ENCODE data around the gene FGL2. TPM values are rescaled to one million over a fixed set of nuclear protein-coding genes. Genes with fewer than 3 reads are reported as not detected.
"Not testable (repeated sequence)": the region's sequence is repeated elsewhere in the genome, so short reads cannot be mapped to it uniquely, and the experiment has no call there.

The FGL2 gene
- total and polyA plus RNA-seq, 2 donors = 23.2 to 46.0 TPM

- Histone ChIP-seq H3K9me3 (ENCODE audit: control insufficient read depth in 2 of 2, insufficient read depth in 1 of 2, low read length in 1 of 2) (no peaks in the 10 kb centered on the region), H3K4me1 (ENCODE audit: control insufficient read depth in 2 of 2, insufficient read depth in 2 of 2, low read length in 2 of 2) (peaks cover 4 to 7% of the 10 kb centered on the region in 2 donors), H3K4me3 (ENCODE audit: low read length in 2 of 2) (no peak overlapping the region), H3K36me3 (ENCODE audit: control insufficient read depth in 2 of 2, insufficient read depth in 2 of 2, low read length in 1 of 2) (no peaks in the 10 kb centered on the region), H3K27ac (ENCODE audit: low read depth in 1 of 2, low read length in 1 of 2) (no peak overlapping the region), H3K27me3 (ENCODE audit: control insufficient read depth in 2 of 2, insufficient read depth in 1 of 2, low read length in 1 of 2) (no peaks in the 10 kb centered on the region)
- WGBS = 61% methylated on average over 2 of the region's 2 CpGs
- no peak for DNase-seq (ENCODE audit: low read depth in 6 of 9, low spot score in 9 of 9)
Observed at GRCh38 chr7:77242554-77242953, 42.9 kb upstream of the FGL2 start.

GRCh38 chr7:77242068-77242467 lies 42.4 kb upstream of the FGL2 start:
- no peak for DNase-seq (ENCODE audit: low read depth in 6 of 9, low spot score in 9 of 9)
- Histone ChIP-seq H3K4me3 (ENCODE audit: low read length in 2 of 2) (no peak overlapping the region), H3K36me3 (ENCODE audit: control insufficient read depth in 2 of 2, insufficient read depth in 2 of 2, low read length in 1 of 2) (no peaks in the 10 kb centered on the region), H3K27ac (ENCODE audit: low read depth in 1 of 2, low read length in 1 of 2) (no peak overlapping the region), H3K9me3 (ENCODE audit: control insufficient read depth in 2 of 2, insufficient read depth in 1 of 2, low read length in 1 of 2) (no peaks in the 10 kb centered on the region), H3K4me1 (ENCODE audit: control insufficient read depth in 2 of 2, insufficient read depth in 2 of 2, low read length in 2 of 2) (peaks cover 4 to 7% of the 10 kb centered on the region in 2 donors), H3K27me3 (ENCODE audit: control insufficient read depth in 2 of 2, insufficient read depth in 1 of 2, low read length in 1 of 2) (no peaks in the 10 kb centered on the region)
- 98% methylated on average over 2 of the region's 2 CpGs for WGBS

GRCh38 chr7:77239471-77239870 lies 39.9 kb upstream of the FGL2 start:
- Histone ChIP-seq H3K4me3 (ENCODE audit: low read length in 2 of 2) (no peak overlapping the region), H3K27me3 (ENCODE audit: control insufficient read depth in 2 of 2, insufficient read depth in 1 of 2, low read length in 1 of 2) (no peaks in the 10 kb centered on the region), H3K27ac (ENCODE audit: low read depth in 1 of 2, low read length in 1 of 2) (no peak overlapping the region), H3K36me3 (ENCODE audit: control insufficient read depth in 2 of 2, insufficient read depth in 2 of 2, low read length in 1 of 2) (no peaks in the 10 kb centered on the region), H3K4me1 (ENCODE audit: control insufficient read depth in 2 of 2, insufficient read depth in 2 of 2, low read length in 2 of 2) (peaks cover 4 to 7% of the 10 kb centered on the region in 2 donors), H3K9me3 (ENCODE audit: control insufficient read depth in 2 of 2, insufficient read depth in 1 of 2, low read length in 1 of 2) (no peaks in the 10 kb centered on the region)
- WGBS = 65% methylated on average over 3 of the region's 3 CpGs
- peak in 1 of 9 donors; percentile 25 for DNase-seq (ENCODE audit: low read depth in 6 of 9, low spot score in 9 of 9)

GRCh38 chr7:77238703-77239136 lies 39.1 kb upstream of the FGL2 start:
- DNase-seq (ENCODE audit: low read depth in 6 of 9, low spot score in 9 of 9) = peak in 2 of 9 donors; percentile 21 to 37
- Histone ChIP-seq H3K9me3 (ENCODE audit: control insufficient read depth in 2 of 2, insufficient read depth in 1 of 2, low read length in 1 of 2) (no peaks in the 10 kb centered on the region), H3K27ac (ENCODE audit: low read depth in 1 of 2, low read length in 1 of 2) (no peak overlapping the region), H3K27me3 (ENCODE audit: control insufficient read depth in 2 of 2, insufficient read depth in 1 of 2, low read length in 1 of 2) (no peaks in the 10 kb centered on the region), H3K4me3 (ENCODE audit: low read length in 2 of 2) (no peak overlapping the region), H3K4me1 (ENCODE audit: control insufficient read depth in 2 of 2, insufficient read depth in 2 of 2, low read length in 2 of 2) (peaks cover 4 to 7% of the 10 kb centered on the region in 2 donors), H3K36me3 (ENCODE audit: control insufficient read depth in 2 of 2, insufficient read depth in 2 of 2, low read length in 1 of 2) (no peaks in the 10 kb centered on the region)
- 91% methylated on average over 2 of the region's 2 CpGs for WGBS

GRCh38 chr7:77235276-77235675 lies 35.7 kb upstream of the FGL2 start:
- H3K4me3 ChIP-seq (ENCODE audit: low read length in 2 of 2) = no peak overlapping the region
- H3K4me1 ChIP-seq (ENCODE audit: control insufficient read depth in 2 of 2, insufficient read depth in 2 of 2, low read length in 2 of 2) = peaks cover 4% of the 10 kb centered on the region in 2 donors
- no peaks in the 10 kb centered on the region for H3K36me3 ChIP-seq (ENCODE audit: control insufficient read depth in 2 of 2, insufficient read depth in 2 of 2, low read length in 1 of 2)
- H3K27ac ChIP-seq (ENCODE audit: low read depth in 1 of 2, low read length in 1 of 2) = no peak overlapping the region
- H3K9me3 ChIP-seq (ENCODE audit: control insufficient read depth in 2 of 2, insufficient read depth in 1 of 2, low read length in 1 of 2) = no peaks in the 10 kb centered on the region
- WGBS = 98% methylated on average over 2 of the region's 2 CpGs
- DNase-seq (ENCODE audit: low read depth in 6 of 9, low spot score in 9 of 9) = no peak
- H3K27me3 ChIP-seq (ENCODE audit: control insufficient read depth in 2 of 2, insufficient read depth in 1 of 2, low read length in 1 of 2) = no peaks in the 10 kb centered on the region

GRCh38 chr7:77232467-77232866 lies 32.8 kb upstream of the FGL2 start:
- Histone ChIP-seq H3K9me3 (ENCODE audit: control insufficient read depth in 2 of 2, insufficient read depth in 1 of 2, low read length in 1 of 2) (no peaks in the 10 kb centered on the region), H3K4me3 (ENCODE audit: low read length in 2 of 2) (no peak overlapping the region), H3K4me1 (ENCODE audit: control insufficient read depth in 2 of 2, insufficient read depth in 2 of 2, low read length in 2 of 2) (no peaks in the 10 kb centered on the region), H3K36me3 (ENCODE audit: control insufficient read depth in 2 of 2, insufficient read depth in 2 of 2, low read length in 1 of 2) (no peaks in the 10 kb centered on the region), H3K27ac (ENCODE audit: low read depth in 1 of 2, low read length in 1 of 2) (no peak overlapping the region), H3K27me3 (ENCODE audit: control insufficient read depth in 2 of 2, insufficient read depth in 1 of 2, low read length in 1 of 2) (no peaks in the 10 kb centered on the region)
- DNase-seq (ENCODE audit: low read depth in 6 of 9, low spot score in 9 of 9) = no peak
- 99% methylated on average over 2 of the region's 2 CpGs for WGBS

GRCh38 chr7:77228795-77229194 lies 29.2 kb upstream of the FGL2 start:
- not testable (repeated sequence) for H3K9me3 ChIP-seq (ENCODE audit: control insufficient read depth in 2 of 2, insufficient read depth in 1 of 2, low read length in 1 of 2); H3K27me3 ChIP-seq (ENCODE audit: control insufficient read depth in 2 of 2, insufficient read depth in 1 of 2, low read length in 1 of 2); DNase-seq (ENCODE audit: low read depth in 6 of 9, low spot score in 9 of 9); H3K4me3 ChIP-seq (ENCODE audit: low read length in 2 of 2); H3K27ac ChIP-seq (ENCODE audit: low read depth in 1 of 2, low read length in 1 of 2); H3K36me3 ChIP-seq (ENCODE audit: control insufficient read depth in 2 of 2, insufficient read depth in 2 of 2, low read length in 1 of 2); H3K4me1 ChIP-seq (ENCODE audit: control insufficient read depth in 2 of 2, insufficient read depth in 2 of 2, low read length in 2 of 2)

GRCh38 chr7:77226357-77226839 lies 26.8 kb upstream of the FGL2 start:
- 93% methylated on average over 1 of the region's 1 CpG for WGBS
- H3K9me3 ChIP-seq (ENCODE audit: control insufficient read depth in 2 of 2, insufficient read depth in 1 of 2, low read length in 1 of 2) = no peaks in the 10 kb centered on the region
- H3K4me1 ChIP-seq (ENCODE audit: control insufficient read depth in 2 of 2, insufficient read depth in 2 of 2, low read length in 2 of 2) = peaks cover 11 to 30% of the 10 kb centered on the region in 2 donors
- no peak for DNase-seq (ENCODE audit: low read depth in 6 of 9, low spot score in 9 of 9)
- H3K36me3 ChIP-seq (ENCODE audit: control insufficient read depth in 2 of 2, insufficient read depth in 2 of 2, low read length in 1 of 2) = no peaks in the 10 kb centered on the region
- no peak overlapping the region for H3K4me3 ChIP-seq (ENCODE audit: low read length in 2 of 2)
- no peaks in the 10 kb centered on the region for H3K27me3 ChIP-seq (ENCODE audit: control insufficient read depth in 2 of 2, insufficient read depth in 1 of 2, low read length in 1 of 2)
- no peak overlapping the region for H3K27ac ChIP-seq (ENCODE audit: low read depth in 1 of 2, low read length in 1 of 2)

GRCh38 chr7:77223261-77223660 lies 23.6 kb upstream of the FGL2 start:
- no peaks in the 10 kb centered on the region for H3K36me3 ChIP-seq (ENCODE audit: control insufficient read depth in 2 of 2, insufficient read depth in 2 of 2, low read length in 1 of 2)
- H3K4me3 ChIP-seq (ENCODE audit: low read length in 2 of 2) = no peak overlapping the region
- H3K27ac ChIP-seq (ENCODE audit: low read depth in 1 of 2, low read length in 1 of 2) = peak overlapping the region; percentile 59 to 61
- no peaks in the 10 kb centered on the region for H3K27me3 ChIP-seq (ENCODE audit: control insufficient read depth in 2 of 2, insufficient read depth in 1 of 2, low read length in 1 of 2)
- 9% methylated on average over 2 of the region's 2 CpGs for WGBS
- peaks cover 11 to 32% of the 10 kb centered on the region in 2 donors for H3K4me1 ChIP-seq (ENCODE audit: control insufficient read depth in 2 of 2, insufficient read depth in 2 of 2, low read length in 2 of 2)
- no peaks in the 10 kb centered on the region for H3K9me3 ChIP-seq (ENCODE audit: control insufficient read depth in 2 of 2, insufficient read depth in 1 of 2, low read length in 1 of 2)
- DNase-seq (ENCODE audit: low read depth in 6 of 9, low spot score in 9 of 9) = peak in 1 of 9 donors; percentile 49

GRCh38 chr7:77222819-77223218 lies 23.2 kb upstream of the FGL2 start:
- Histone ChIP-seq H3K36me3 (ENCODE audit: control insufficient read depth in 2 of 2, insufficient read depth in 2 of 2, low read length in 1 of 2) (no peaks in the 10 kb centered on the region), H3K4me1 (ENCODE audit: control insufficient read depth in 2 of 2, insufficient read depth in 2 of 2, low read length in 2 of 2) (peaks cover 11 to 32% of the 10 kb centered on the region in 2 donors), H3K27me3 (ENCODE audit: control insufficient read depth in 2 of 2, insufficient read depth in 1 of 2, low read length in 1 of 2) (no peaks in the 10 kb centered on the region), H3K27ac (ENCODE audit: low read depth in 1 of 2, low read length in 1 of 2) (peak overlapping the region; percentile 25 to 61), H3K9me3 (ENCODE audit: control insufficient read depth in 2 of 2, insufficient read depth in 1 of 2, low read length in 1 of 2) (no peaks in the 10 kb centered on the region), H3K4me3 (ENCODE audit: low read length in 2 of 2) (no peak overlapping the region)
- WGBS = 55% methylated on average over 4 of the region's 4 CpGs
- DNase-seq (ENCODE audit: low read depth in 6 of 9, low spot score in 9 of 9) = peak in 3 of 9 donors; percentile 25 to 65 (median 44)

Measured in thymus (tissue), 11 donors.